Keratinocyte (primary cell): ENCODE measurements around the gene SLC39A11. TPM values are rescaled to one million over a fixed set of nuclear protein-coding genes. Genes with fewer than 3 reads are reported as not detected.

Source experiments
- DNase-seq: peaks from one replicate; pipeline ENCODE4 v3.0.0-alpha.2; 2011; ENCODE audit warnings: low read depth, missing footprints, low spot score
- FAIRE-seq: peaks from 2 replicates; lab custom pipeline; 2011; peaks lifted over from hg19 to GRCh38; lab: Jason Lieb, UNC
- H2AFZ ChIP-seq: 2 replicates; pipeline ENCODE4 v1.6.0; 2012; ENCODE audit warnings: low read length, control low read depth, inconsistent platforms; ENCODE audit not compliant: control insufficient read depth
- H3K27ac ChIP-seq: 2 replicates; pipeline ENCODE4 v1.5.1; 2011; ENCODE audit warnings: low read length; ENCODE audit not compliant: control insufficient read depth, insufficient read depth
- H3K27me3 ChIP-seq: 3 replicates; pipeline ENCODE4 v1.6.0; 2011; ENCODE audit warnings: low read length; ENCODE audit not compliant: control insufficient read depth, insufficient read depth; ENCODE audit errors: extremely low read depth
- H3K36me3 ChIP-seq, 2 experiments: 2 replicates in 1 of 2; 3 replicates in 1 of 2; pipeline ENCODE4 v1.5.1; 2011; ENCODE audit warnings: low read length in 2 of 2, mild to moderate bottlenecking in 1 of 2; ENCODE audit not compliant: control insufficient read depth in 2 of 2, insufficient read depth in 2 of 2; ENCODE audit errors: extremely low read depth in 1 of 2
- H3K4me1 ChIP-seq: 3 replicates; pipeline ENCODE4 v1.5.1; 2011; ENCODE audit warnings: low read length; ENCODE audit not compliant: control insufficient read depth, insufficient read depth; ENCODE audit errors: extremely low read depth
- H3K4me2 ChIP-seq: 3 replicates; pipeline ENCODE4 v1.6.0; 2011; ENCODE audit warnings: low read depth, low read length; ENCODE audit not compliant: control insufficient read depth, insufficient read depth; ENCODE audit errors: extremely low read depth
- H3K4me3 ChIP-seq, 3 experiments: fragments of 200-600 bp in 1 of 3; sonication (generic) in 1 of 3; 2 replicates in 2 of 3; 3 replicates in 1 of 3; pipeline ENCODE4 v1.5.1; 2011 to 2016; ENCODE audit warnings: low read length in 3 of 3, mild to moderate bottlenecking in 3 of 3, control low read depth in 2 of 3, inconsistent platforms in 1 of 3, low read depth in 1 of 3, mixed read lengths in 1 of 3, mixed run types in 1 of 3, moderate library complexity in 1 of 3; ENCODE audit not compliant: control insufficient read depth in 2 of 3, insufficient read depth in 2 of 3; ENCODE audit errors: extremely low read depth in 1 of 3
- H3K79me2 ChIP-seq: 2 replicates; pipeline ENCODE4 v1.6.0; 2012; ENCODE audit warnings: low read length; ENCODE audit not compliant: control insufficient read depth, insufficient read depth
- H3K9ac ChIP-seq: 3 replicates; pipeline ENCODE4 v1.6.0; 2011; ENCODE audit warnings: low read length; ENCODE audit not compliant: control insufficient read depth, insufficient read depth; ENCODE audit errors: extremely low read depth
- H3K9me1 ChIP-seq: 3 replicates; pipeline ENCODE4 v1.6.0; 2011; ENCODE audit warnings: low read length; ENCODE audit not compliant: control insufficient read depth, insufficient read depth; ENCODE audit errors: extremely low read depth
- H3K9me3 ChIP-seq: 2 replicates; pipeline ENCODE4 v1.5.1; 2012; ENCODE audit warnings: low read depth, low read length; ENCODE audit not compliant: control insufficient read depth
- H4K20me1 ChIP-seq: 3 replicates; pipeline ENCODE4 v1.6.0; 2011; ENCODE audit warnings: low read length; ENCODE audit not compliant: control insufficient read depth, insufficient read depth; ENCODE audit errors: extremely low read depth
- CTCF ChIP-seq, 3 experiments: IDR thresholded peaks in 1 of 3; conservative IDR thresholded peaks in 1 of 3; optimal IDR thresholded peaks in 1 of 3; 2 replicates in 2 of 3; 3 replicates in 1 of 3; pipeline versions ENCODE3 to v1.5.1; 2011; ENCODE audit warnings: low read length in 3 of 3, mild to moderate bottlenecking in 3 of 3, moderate library complexity in 2 of 3, control low read depth in 1 of 3, inconsistent platforms in 1 of 3; ENCODE audit not compliant: insufficient read depth in 2 of 3; ENCODE audit errors: extremely low read depth in 1 of 3
- EZH2 ChIP-seq: IDR thresholded peaks from one replicate; pipeline ENCODE4 v1.6.1; 2012; ENCODE audit warnings: inconsistent platforms, mild to moderate bottlenecking, low read length, moderate library complexity
- dilution Hi-C: fragments of 300-500 bp; cut with MboI; formaldehyde crosslinking; loops from one replicate; pipeline ENCODE4 v1.7.0; 2020; ENCODE audit warnings: low sequenced_read_pairs; ENCODE audit not compliant: extremely low pct_ligation_motif_present
- polyA plus RNA-seq, 5 experiments: library from polyadenylated mRNA; depleted of rRNA in 3 of 5; stranded (reverse) in 3 of 5; stranded (forward) in 1 of 5; unstranded in 1 of 5; fragments of >200 nt; gene quantifications; 1 replicate in 1 of 5; 2 replicates in 3 of 5; 3 replicates in 1 of 5; pipeline versions ENCODE4 v1.2.1 to v1.2.3, GENCODE V29; 2011 to 2012; ENCODE audit warnings: missing spikeins in 2 of 5, low read depth in 1 of 5, low replicate concordance in 1 of 5

SLC39A11 gene
- polyA plus RNA-seq, 1 donor (not counting 4 experiments of a cell fraction or from before 2014, with no cell fraction given), result 11.5 TPM

- Histone ChIP-seq H3K9me3 (no peaks in the 10 kb centered on the region), H3K79me2 (no peaks in the 10 kb centered on the region), H3K4me1 (no peaks in the 10 kb centered on the region), H3K36me3 (peaks cover 0 to 4% of the 10 kb centered on the region in 2 experiments), H3K27me3 (no peaks in the 10 kb centered on the region), H3K9ac (no peak overlapping the region), H3K4me2 (no peak overlapping the region), H4K20me1 (no peaks in the 10 kb centered on the region), H2AFZ (no peak overlapping the region), H3K4me3 (no peak overlapping the region), H3K9me1 (no peaks in the 10 kb centered on the region), H3K27ac (no peak overlapping the region)
- DNase-seq (no peak), FAIRE-seq (no peak)
- TF ChIP-seq EZH2 (no peak), CTCF (optimal IDR thresholded peaks at IDR 0.05 in 1 of 3, IDR thresholded peaks at IDR 0.05 in 1 of 3, conservative IDR thresholded peaks at IDR 0.05 in 1 of 3; ENCODE audit: extremely low read depth in 1 of 3, insufficient read depth in 2 of 3, low read length in 3 of 3) (no peak)
- dilution Hi-C loops, result no loop called here
These were observed 63.5 kb downstream of the SLC39A11 start for GRCh38 chr17:73029021-73029420.

- dilution Hi-C loops, result no loop called here
- H3K36me3 ChIP-seq, result peaks cover 0 to 3% of the 10 kb centered on the region in 2 experiments
- no peaks in the 10 kb centered on the region for H4K20me1 ChIP-seq
- H3K27ac ChIP-seq, result no peak overlapping the region
- H3K9me3 ChIP-seq, result no peaks in the 10 kb centered on the region
- no peak overlapping the region for H3K9ac ChIP-seq
- DNase-seq, result no peak
- H2AFZ ChIP-seq, result no peak overlapping the region
- no peak overlapping the region for H3K4me3 ChIP-seq
- TF ChIP-seq EZH2, result no peak
- no peak for TF ChIP-seq CTCF (optimal IDR thresholded peaks at IDR 0.05 in 1 of 3, IDR thresholded peaks at IDR 0.05 in 1 of 3, conservative IDR thresholded peaks at IDR 0.05 in 1 of 3; ENCODE audit: extremely low read depth in 1 of 3, insufficient read depth in 2 of 3, low read length in 3 of 3)
- no peak for FAIRE-seq
- no peak overlapping the region for H3K4me2 ChIP-seq
- H3K9me1 ChIP-seq, result no peaks in the 10 kb centered on the region
- H3K79me2 ChIP-seq, result no peaks in the 10 kb centered on the region
- no peaks in the 10 kb centered on the region for H3K27me3 ChIP-seq
- no peaks in the 10 kb centered on the region for H3K4me1 ChIP-seq
These were observed 64.2 kb downstream of the SLC39A11 start for GRCh38 chr17:73028299-73028755.
